Loucy (cell line): ENCODE results near the gene CHST2.
"Not testable (repeated sequence)": the region's sequence is repeated elsewhere in the genome, so short reads cannot be mapped to it uniquely, and the experiment has no call there.

Source experiments
- H2AFZ ChIP-seq: fragments of 200-600 bp; sonication (generic); 2 replicates; pipeline ENCODE4 v1.6.0; 2016; ENCODE audit warnings: antibody characterized with exemption, mild to moderate bottlenecking, low read length, moderate library complexity
- H3F3A ChIP-seq: fragments of 200-600 bp; 2 replicates; pipeline ENCODE4 v1.6.0; 2016; ENCODE audit warnings: antibody characterized with exemption, low read depth, mild to moderate bottlenecking
- H3K27me3 ChIP-seq: fragments of 200-600 bp; sonication (generic); 2 replicates; pipeline ENCODE4 v1.6.1; 2014; ENCODE audit warnings: low read length, mild to moderate bottlenecking; ENCODE audit not compliant: insufficient read depth, poor library complexity, severe bottlenecking
- H3K36me3 ChIP-seq: fragments of 200-600 bp; sonication (generic); 2 replicates; pipeline ENCODE4 v1.6.1; 2016; ENCODE audit warnings: low read length; ENCODE audit not compliant: insufficient read depth
- H3K4me1 ChIP-seq: fragments of 200-600 bp; sonication (generic); 2 replicates; pipeline ENCODE4 v1.5.1; 2014; ENCODE audit warnings: low read length, mild to moderate bottlenecking; ENCODE audit not compliant: insufficient read depth, poor library complexity, severe bottlenecking
- H3K4me2 ChIP-seq: fragments of 200-600 bp; sonication (generic); 2 replicates; pipeline ENCODE4 v1.6.0; 2014; ENCODE audit warnings: antibody characterized with exemption, low read length, low read depth, mild to moderate bottlenecking; ENCODE audit not compliant: poor library complexity, severe bottlenecking
- H3K4me3 ChIP-seq: fragments of 200-600 bp; sonication (generic); 2 replicates; pipeline ENCODE4 v1.5.1; 2014; ENCODE audit warnings: low read length, mild to moderate bottlenecking, mixed read lengths; ENCODE audit not compliant: poor library complexity, severe bottlenecking
- H3K79me2 ChIP-seq: fragments of 200-600 bp; sonication (generic); 2 replicates; pipeline ENCODE4 v1.6.1; 2014; ENCODE audit warnings: low read length; ENCODE audit not compliant: insufficient read depth
- H3K9ac ChIP-seq: fragments of 200-600 bp; sonication (generic); 2 replicates; pipeline ENCODE4 v1.6.0; 2014; ENCODE audit warnings: mild to moderate bottlenecking, low read depth, low read length, moderate library complexity; ENCODE audit not compliant: poor library complexity, severe bottlenecking
- H3K9me2 ChIP-seq: fragments of 200-600 bp; sonication (generic); replicated peaks from 2 replicates; pipeline ENCODE4 v1.6.1; 2016; ENCODE audit warnings: low read depth, low read length, mixed read lengths
- H3K9me3 ChIP-seq: fragments of 200-600 bp; sonication (generic); 2 replicates; pipeline ENCODE4 v1.6.1; 2014; ENCODE audit warnings: mild to moderate bottlenecking, antibody characterized with exemption, low read length, low read depth; ENCODE audit not compliant: insufficient read depth
- H4K20me1 ChIP-seq: fragments of 200-600 bp; sonication (generic); 2 replicates; pipeline ENCODE4 v1.6.0; 2014; ENCODE audit warnings: antibody characterized with exemption, low read length, mild to moderate bottlenecking; ENCODE audit not compliant: insufficient read depth, poor library complexity, severe bottlenecking
- EZH2phosphoT487 ChIP-seq: fragments of 200-600 bp; IDR thresholded peaks from 2 replicates; pipeline ENCODE4 v1.6.1; 2018; ENCODE audit warnings: antibody characterized with exemption, mild to moderate bottlenecking, moderate library complexity, borderline replicate concordance
- TF ChIP-seq, protein P1 (sequence below): fragments of 200-600 bp; sonication (generic); conservative IDR thresholded peaks from 2 replicates; pipeline ENCODE4 v1.5.1; 2014; ENCODE audit warnings: mild to moderate bottlenecking, antibody characterized with exemption, low read length

Gene CHST2

GRCh38 chr3:143163562-143164100 is 44.1 kb downstream of the CHST2 start:
- TF ChIP-seq, protein P1, sequence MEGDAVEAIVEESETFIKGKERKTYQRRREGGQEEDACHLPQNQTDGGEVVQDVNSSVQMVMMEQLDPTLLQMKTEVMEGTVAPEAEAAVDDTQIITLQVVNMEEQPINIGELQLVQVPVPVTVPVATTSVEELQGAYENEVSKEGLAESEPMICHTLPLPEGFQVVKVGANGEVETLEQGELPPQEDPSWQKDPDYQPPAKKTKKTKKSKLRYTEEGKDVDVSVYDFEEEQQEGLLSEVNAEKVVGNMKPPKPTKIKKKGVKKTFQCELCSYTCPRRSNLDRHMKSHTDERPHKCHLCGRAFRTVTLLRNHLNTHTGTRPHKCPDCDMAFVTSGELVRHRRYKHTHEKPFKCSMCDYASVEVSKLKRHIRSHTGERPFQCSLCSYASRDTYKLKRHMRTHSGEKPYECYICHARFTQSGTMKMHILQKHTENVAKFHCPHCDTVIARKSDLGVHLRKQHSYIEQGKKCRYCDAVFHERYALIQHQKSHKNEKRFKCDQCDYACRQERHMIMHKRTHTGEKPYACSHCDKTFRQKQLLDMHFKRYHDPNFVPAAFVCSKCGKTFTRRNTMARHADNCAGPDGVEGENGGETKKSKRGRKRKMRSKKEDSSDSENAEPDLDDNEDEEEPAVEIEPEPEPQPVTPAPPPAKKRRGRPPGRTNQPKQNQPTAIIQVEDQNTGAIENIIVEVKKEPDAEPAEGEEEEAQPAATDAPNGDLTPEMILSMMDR = no peak
- TF ChIP-seq EZH2phosphoT487 = no peak
- Histone ChIP-seq H3K79me2 (no peaks in the 10 kb centered on the region), H3K9ac (no peak overlapping the region), H3F3A (no peaks in the 10 kb centered on the region), H3K9me2 (no peaks in the 10 kb centered on the region), H3K4me2 (no peak overlapping the region), H3K9me3 (no peaks in the 10 kb centered on the region), H3K4me1 (peaks cover 27% of the 10 kb centered on the region), H3K4me3 (no peak overlapping the region), H2AFZ (no peak overlapping the region; the same call in 1 of the 2 replicates), H3K27me3 (no peaks in the 10 kb centered on the region), H4K20me1 (no peaks in the 10 kb centered on the region), H3K36me3 (no peaks in the 10 kb centered on the region)

DNA sequence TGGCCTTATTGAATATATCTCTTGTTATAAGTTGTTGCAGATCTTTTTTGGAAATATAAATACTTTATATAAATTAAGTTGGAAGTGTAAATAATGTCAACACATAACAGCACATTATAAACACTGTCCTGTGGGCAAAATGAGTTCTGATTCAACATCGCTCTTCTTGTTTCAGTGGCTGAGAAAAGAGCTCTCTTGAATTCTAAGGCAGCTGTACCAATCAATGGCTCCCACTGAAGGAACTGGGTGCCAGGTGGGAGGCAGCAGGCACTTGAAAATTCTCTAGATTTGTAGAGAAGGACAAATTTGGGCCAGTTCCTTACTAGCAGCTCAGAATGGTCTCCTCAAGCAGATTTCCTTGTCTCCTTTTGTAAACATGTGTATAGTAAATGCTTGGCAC is 45.6 kb downstream of the CHST2 start:
- Histone ChIP-seq H3K9me3 (no peaks in the 10 kb centered on the region), H4K20me1 (no peaks in the 10 kb centered on the region), H3K4me1 (peaks cover 43% of the 10 kb centered on the region), H3K4me3 (no peak overlapping the region), H3K9me2 (no peaks in the 10 kb centered on the region), H3K4me2 (no peak overlapping the region), H2AFZ (no peak overlapping the region), H3K9ac (no peak overlapping the region), H3K27me3 (no peaks in the 10 kb centered on the region), H3F3A (no peaks in the 10 kb centered on the region), H3K36me3 (no peaks in the 10 kb centered on the region), H3K79me2 (no peaks in the 10 kb centered on the region)
- TF ChIP-seq, protein P1 = no peak
- no peak for TF ChIP-seq EZH2phosphoT487

DNA sequence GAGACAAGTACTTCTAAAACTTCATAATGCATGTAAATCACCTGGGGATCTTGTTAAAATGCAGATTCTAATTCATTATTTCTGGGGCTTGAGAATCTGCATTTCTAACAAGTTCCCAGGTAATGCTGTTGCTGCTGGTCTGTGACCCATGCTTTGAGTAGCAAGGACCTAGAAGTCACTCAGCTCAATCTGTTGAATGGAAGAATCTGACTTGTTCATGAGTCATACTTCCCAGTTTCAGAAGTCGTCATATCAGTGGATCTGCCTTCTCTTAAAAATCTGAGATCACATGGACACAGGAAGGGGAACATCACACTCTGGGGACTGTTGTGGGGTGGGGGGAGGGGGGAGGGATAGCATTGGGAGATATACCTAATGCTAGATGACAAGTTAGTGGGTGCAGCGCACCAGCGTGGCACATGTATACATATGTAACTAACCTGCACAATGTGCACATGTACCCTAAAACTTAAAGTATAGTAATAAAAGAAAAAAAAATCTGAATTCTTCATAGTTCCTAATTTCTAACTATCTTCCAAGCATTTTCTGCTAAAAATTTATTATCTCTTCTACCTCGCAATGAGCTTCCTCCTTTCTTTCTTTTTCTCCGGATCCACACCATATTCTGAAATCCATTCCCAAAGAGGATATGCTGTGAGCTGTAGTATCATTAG is 46.2 kb downstream of the CHST2 start:
- H3K4me2 ChIP-seq, H3K9ac ChIP-seq, H3K79me2 ChIP-seq, H2AFZ ChIP-seq, H3K27me3 ChIP-seq, H3F3A ChIP-seq, H4K20me1 ChIP-seq, H3K36me3 ChIP-seq, H3K4me3 ChIP-seq, H3K9me3 ChIP-seq, H3K9me2 ChIP-seq: not testable (repeated sequence)
- H3K4me1 ChIP-seq = peaks cover 48% of the 10 kb centered on the region

GRCh38 chr3:143166376-143166775 is 46.8 kb downstream of the CHST2 start:
- Histone ChIP-seq H3K79me2 (no peaks in the 10 kb centered on the region), H3K27me3 (no peaks in the 10 kb centered on the region), H4K20me1 (no peaks in the 10 kb centered on the region), H3K9ac (no peak overlapping the region), H3F3A (peaks cover 10% of the 10 kb centered on the region), H3K9me3 (no peaks in the 10 kb centered on the region), H2AFZ (no peak overlapping the region), H3K4me1 (peaks cover 53% of the 10 kb centered on the region), H3K4me2 (no peak overlapping the region), H3K36me3 (no peaks in the 10 kb centered on the region), H3K4me3 (no peak overlapping the region), H3K9me2 (no peaks in the 10 kb centered on the region)
- TF ChIP-seq, protein P1 = no peak
- TF ChIP-seq EZH2phosphoT487 = no peak
